HepG2 (cell line): ENCODE results near the gene CYLD.

Experiments used
- ATF3 ChIP-seq: sonication (generic); formaldehyde crosslinking; IDR thresholded peaks from 2 replicates; pipeline ENCODE4 v1.4.0; 2020; ENCODE audit warnings: missing genetic modification reagents
- HMGA1 ChIP-seq: sonication (generic); formaldehyde crosslinking; conservative IDR thresholded peaks from 2 replicates; pipeline ENCODE4 v1.4.0; 2020; ENCODE audit warnings: missing genetic modification reagents
- POLR2A ChIP-seq, 2 experiments: IDR thresholded peaks; 2 replicates each; pipeline ENCODE4 v1.6.1; 2011; ENCODE audit warnings: low read depth in 2 of 2, low read length in 2 of 2, mild to moderate bottlenecking in 1 of 2, moderate library complexity in 1 of 2; ENCODE audit not compliant: insufficient read depth in 1 of 2
- TRIM24 ChIP-seq: sonication (generic); formaldehyde crosslinking; IDR thresholded peaks from 2 replicates; pipeline ENCODE4 v1.8.0; 2022; ENCODE audit warnings: mild to moderate bottlenecking, missing genetic modification reagents
- TF ChIP-seq, protein P1 (sequence below): sonication (generic); formaldehyde crosslinking; IDR thresholded peaks from 2 replicates; pipeline ENCODE4 v1.8.0; 2022; ENCODE audit warnings: mild to moderate bottlenecking, missing genetic modification reagents, borderline replicate concordance

DNA sequence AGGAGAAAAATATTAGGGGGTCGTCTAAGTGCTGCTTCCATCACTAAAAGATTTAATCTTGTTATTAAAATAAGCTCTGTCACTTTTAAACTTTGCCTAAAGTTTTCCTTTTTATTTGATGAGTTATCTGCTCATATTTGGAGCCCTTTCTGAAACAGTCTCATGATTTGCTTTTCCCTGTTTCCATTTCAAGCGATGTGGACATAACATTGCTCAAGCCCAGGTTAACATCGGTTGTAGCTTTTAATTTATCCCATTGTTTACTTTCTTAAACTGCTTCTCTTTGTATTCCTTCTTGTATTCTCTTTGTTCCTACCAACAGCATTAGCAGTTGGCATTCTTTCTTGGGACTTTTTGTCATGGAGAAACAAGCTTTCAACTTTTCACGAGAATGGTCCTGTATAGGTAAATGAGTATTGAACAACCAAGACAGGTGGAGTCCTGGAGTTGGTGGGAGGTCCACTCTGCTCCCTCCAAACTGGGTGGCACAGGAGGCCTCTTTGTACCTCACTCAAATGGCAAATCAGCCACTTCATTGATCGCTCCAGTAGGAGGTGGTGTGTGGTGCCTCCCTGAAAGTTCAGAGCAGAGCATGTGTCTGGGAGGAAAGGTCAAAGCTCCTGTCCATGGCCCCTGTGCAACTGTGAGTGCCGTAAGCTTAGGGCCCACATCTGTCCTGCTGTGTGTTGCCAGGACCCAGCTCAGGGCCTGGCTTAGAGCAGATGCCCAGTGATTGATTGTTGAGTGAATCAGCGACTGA is 107.0 kb downstream of the CYLD start:
- TF ChIP-seq HMGA1 (CRISPR knock-in tag) (no peak), TRIM24 (CRISPR knock-in tag) (no peak), POLR2A (IDR thresholded peaks at IDR 0.05; ENCODE audit: insufficient read depth in 1 of 2, low read depth in 2 of 2, low read length in 2 of 2) (no peak), ATF3 (CRISPR knock-in tag) (no peak)
- TF ChIP-seq, protein P1, sequence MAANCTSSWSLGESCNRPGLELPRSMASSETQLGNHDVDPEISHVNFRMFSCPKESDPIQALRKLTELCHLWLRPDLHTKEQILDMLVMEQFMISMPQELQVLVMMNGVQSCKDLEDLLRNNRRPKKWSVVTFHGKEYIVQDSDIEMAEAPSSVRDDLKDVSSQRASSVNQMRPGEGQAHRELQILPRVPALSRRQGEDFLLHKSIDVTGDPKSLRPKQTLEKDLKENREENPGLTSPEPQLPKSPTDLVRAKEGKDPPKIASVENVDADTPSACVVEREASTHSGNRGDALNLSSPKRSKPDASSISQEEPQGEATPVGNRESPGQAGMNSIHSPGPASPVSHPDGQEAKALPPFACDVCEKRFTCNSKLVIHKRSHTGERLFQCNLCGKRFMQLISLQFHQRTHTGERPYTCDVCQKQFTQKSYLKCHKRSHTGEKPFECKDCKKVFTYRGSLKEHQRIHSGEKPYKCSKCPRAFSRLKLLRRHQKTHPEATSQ (CRISPR knock-in tag), result no peak
